HG02870 (cell line): ENCODE measurements around the gene GAB2.
"Not testable (repeated sequence)": the region's sequence is repeated elsewhere in the genome, so short reads cannot be mapped to it uniquely, and the experiment has no call there.

Source experiments
- ATAC-seq: cut with Tn5 transposase; IDR thresholded peaks from one replicate; pipeline ENCODE4 v1.9.1; 2021; ENCODE audit warnings: mild to moderate bottlenecking, moderate library complexity; ENCODE audit not compliant: unreplicated experiment

GAB2 gene

DNA sequence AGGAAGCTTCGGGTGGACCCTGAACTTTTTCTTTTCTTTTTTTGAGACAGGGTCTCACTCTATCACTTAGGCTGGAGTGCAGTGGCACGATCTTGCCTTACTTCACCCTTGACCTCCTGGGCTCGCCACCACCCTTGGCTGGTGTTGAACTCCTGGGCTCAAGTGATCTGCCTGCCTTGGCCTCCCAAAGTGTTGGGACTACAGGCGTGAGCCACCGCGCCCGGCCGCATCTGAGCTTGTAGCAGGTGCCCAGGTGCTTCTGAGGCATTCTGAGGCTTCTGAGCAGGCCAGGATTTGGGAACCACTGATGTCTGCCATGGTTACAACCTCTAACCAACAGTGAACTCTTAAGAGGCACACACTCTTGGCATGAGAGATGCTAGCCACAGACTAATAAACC is 223.8 kb downstream of the GAB2 start:
- ATAC-seq: no peak

DNA sequence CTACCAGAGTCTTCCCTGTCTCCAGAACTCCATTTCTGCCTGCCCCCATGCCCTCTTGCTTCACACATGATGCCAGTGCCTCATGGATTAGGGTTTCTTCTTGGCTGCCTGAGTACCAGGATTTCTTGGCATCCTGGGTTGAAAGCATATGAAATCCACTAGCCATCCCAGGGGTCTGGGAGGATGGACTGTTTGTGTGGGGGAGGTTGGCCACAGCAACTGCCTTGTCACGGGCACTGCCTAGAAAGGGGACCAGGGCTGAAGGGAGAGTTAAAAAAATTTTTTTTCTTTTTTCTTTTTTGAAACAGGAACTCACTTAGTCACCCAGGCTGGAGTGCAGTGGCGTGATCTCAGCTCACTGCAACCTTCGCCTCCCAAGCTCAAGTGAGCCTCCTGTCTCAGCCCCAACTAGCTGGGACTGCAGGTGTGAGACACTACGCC is 224.7 kb downstream of the GAB2 start:
- ATAC-seq: no peak

DNA sequence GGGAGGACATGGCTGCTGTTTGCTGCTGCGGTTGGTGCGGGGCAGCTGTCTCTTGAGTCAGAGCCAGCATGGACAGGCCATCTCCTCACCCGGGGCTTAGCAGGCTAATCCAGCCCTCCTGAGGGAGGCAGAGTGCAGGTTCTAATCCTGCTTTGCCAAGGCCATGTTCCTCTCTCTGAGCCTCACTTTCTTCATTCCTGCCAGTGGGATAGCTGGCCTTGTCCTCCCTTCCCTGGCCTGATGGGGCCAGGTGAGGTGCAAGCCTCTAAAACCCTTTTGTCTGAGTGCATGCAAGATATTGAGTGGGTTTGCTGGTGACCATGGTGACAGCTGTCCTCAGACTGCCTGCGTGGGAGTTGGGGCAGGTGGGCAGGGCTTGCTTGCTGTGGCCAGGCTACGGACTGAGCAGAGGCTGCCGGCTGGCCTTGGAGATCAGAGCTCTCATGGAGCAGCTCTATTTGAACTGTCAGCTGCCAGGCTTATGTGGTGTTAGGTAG is 225.3 kb downstream of the GAB2 start:
- ATAC-seq: no peak

DNA sequence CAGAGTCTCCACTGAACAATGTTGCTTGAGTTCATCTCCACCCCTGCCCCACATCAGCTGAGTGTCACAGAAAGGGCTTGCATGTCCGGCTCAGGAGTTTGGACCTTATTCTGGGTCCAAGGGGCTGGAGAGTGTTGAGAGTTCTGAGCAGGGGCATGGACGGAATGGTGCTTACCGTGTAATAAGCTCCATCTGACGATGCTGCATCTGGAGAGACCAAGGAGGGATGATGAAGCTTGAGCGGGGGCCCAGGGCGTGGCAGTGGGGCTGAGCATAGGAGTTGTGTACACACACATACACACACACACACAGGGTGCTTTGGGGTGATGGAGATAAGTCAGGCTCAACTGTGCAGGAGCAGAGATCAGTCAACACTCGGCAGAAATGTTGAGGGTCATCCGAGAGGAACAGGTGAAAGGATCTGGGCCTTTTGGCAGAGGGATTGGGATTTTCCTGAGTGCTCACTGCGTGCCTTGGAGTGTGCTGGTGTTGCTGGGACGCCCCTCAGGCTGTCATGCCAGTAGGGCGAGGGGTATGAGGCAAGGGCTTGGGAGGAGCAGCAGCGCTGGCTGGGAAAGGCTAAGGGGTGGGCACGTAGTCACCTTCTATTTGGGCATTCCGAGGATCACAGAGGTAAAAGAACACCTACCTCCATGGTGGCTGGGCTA is 226.6 kb downstream of the GAB2 start:
- no peak for ATAC-seq

DNA sequence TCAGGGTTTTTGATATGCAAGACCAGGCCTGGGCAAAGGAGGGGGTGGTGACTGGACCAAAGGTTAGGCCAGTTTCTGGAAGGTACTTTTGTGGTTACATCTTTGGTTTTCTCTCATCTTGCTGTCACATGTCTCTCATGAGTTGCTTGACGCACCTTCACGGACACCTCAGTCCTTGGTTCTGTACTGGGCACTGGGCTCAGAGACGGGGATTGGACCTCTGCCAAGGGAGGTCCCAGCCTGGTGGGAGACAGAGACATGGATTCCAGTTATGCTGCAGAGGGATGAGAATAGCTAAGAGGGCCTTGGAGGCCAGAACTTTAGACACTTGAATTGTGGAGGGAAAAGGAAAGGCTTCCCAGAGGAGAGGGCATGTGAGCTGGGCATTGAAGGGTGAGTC is 227.2 kb downstream of the GAB2 start:
- no peak for ATAC-seq

DNA sequence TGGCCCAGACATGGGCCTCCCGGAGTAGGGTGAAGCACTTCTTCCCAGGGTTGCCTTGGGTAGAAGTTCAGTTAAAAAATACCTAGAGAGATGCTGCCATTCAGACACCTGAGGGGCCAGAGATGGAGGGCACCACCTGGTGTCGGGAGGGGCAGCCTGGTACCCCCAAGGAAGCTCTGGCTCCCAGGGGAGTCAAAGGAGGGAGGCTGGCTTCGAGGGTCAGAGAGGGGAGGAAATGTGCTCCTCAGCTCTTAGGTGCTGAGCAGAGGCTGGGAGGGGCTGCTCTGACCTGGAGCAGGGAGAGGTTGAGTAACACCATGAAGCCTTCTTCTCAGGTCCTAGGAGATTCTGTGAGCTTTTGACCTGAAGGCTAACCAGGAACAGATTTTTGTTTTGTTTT is 227.8 kb downstream of the GAB2 start:
- ATAC-seq: no peak

DNA sequence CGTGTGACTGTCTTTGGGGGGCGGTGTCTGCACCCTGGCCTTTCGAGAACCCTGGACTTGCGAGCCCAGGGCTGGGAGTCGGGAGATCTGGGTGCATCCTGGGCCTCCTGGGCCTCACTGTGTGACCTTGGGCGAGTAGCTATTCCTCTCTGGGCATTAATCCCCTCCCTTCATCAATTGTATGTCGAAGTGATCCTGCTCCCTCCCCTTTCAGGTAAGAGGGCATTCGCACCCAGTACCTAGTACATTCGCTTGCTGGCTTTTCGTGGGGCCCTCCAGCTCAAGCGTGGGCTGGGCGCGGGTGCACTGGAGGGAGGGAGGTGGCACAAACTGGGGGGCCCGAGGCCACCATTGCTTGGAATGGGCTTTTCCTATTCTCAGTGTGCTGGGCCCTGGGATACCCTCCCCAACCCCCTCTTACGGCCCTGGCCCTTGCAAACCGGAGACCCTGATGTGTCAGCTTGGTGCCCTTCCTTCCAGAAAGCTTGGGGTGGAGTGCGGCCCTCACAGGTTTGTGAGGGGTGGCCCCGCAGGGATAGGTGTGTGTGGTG is 228.4 kb downstream of the GAB2 start:
- no peak for ATAC-seq

DNA sequence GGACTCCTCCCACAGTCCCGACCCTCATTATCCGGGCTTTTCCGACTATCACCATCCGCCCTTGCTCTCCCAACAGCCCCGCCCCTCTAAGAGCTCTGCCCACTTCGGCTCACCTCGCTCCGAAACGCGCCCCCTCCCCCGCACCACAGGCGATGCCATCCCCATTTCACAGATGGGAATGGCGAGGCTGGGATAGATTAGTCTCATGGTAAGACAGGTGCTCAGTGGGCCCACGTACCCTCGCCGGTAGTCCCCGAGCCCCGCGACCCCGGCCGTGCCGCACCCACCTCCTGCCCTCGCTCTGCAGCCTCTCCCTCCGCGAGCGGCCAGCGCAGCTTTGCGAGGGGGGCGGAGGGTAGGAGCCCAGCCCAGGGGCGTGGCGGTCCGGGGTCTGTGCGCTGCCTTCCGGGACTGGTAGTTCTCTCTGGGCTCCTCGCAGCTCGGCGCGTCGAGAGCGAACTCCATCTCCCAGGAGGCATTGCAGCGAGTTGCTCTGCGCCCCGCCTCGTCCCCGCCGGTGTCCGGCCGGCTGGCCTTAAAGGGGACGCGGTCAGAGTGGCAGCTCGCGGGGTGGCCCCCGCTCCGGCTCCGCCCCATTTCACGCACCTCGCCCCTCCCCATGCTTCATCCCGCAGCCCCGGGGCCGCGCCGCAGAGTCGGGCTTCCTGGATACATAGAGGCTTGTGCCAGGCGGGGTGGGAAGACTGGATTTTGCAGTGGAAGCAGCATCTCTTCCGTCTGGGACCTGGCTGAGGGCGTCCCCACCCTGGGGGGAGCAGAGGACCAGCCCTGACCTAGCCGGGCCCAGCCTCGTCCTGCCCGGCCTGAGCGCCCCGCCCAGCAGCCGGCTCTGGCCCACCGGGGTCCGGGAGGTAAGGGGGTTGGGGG is 229.1 kb downstream of the GAB2 start, which contains the start of the genes KCTD21 and USP35:
TSS of gene KCTD21 (minus strand) at position 341 of the 888 bp plus-strand sequence. CDS start 14,072 bp downstream, outside the sequence.
TSS of gene USP35 (plus strand) at position 634 of the 888 bp plus-strand sequence. CDS start 7,327 bp downstream, outside the sequence.
- peak; percentile 92 for ATAC-seq

DNA sequence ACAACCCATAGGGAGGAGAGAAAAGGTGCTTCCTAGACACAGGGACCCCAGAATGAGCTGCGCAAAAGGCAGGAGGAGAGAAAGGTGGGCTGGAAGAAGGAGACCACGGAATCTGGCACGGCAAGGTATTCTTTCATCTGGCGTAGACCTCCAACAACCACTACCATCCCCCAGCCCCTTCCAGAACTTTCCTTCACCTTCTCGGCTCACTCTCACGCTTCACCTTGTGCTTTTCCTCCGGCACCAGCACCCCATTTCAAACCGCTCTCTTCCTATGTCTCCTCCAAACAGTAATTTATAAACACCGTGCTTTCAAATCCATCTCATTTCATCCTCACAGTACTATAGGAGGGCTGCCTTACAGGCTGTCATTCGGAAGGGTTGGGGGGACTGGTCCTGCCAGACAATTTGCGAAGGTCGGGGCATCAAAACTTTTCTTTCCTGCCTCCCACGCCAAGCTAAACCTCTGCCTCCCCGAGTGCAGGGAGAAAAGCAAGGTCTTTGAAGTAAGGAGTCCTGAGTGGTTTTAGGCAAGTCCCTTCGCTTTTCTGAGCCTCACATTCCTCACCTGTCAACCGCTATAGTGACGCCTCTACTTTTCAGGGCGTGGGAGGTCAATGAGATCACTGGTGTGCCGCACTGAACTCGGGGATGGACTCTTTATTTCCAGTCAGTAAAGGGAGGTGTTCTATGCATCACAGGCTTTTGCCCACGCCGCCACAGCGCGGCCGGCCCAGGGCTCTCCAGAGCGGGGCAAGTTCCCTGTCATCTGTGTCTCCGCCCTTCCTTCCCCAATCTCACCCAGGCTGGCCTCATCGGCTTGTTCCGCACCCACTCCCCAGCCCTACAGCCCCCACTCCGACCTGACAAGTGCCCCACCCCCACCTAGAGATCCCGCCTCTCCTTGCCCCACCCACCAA is 230.0 kb downstream of the GAB2 start:
- peak; percentile 17 for ATAC-seq

DNA sequence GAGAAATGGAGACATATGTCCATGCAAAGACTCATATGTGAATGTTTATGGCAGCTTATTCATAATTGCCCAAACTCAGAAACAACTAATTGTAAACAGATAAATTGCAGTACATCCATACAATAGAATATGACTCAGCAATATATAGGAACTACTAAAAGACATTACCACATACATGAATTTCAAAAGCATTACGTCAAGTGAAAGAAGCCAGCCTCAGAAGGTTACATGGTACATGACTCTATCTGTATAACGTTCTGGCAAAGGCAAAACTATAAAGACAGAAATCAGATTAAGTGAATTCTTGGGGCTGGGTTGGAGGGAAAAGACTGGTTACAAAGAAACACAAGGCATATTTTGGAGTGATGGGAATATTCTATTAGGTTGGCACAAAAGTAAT is 236.4 kb downstream of the GAB2 start:
- no peak for ATAC-seq

DNA sequence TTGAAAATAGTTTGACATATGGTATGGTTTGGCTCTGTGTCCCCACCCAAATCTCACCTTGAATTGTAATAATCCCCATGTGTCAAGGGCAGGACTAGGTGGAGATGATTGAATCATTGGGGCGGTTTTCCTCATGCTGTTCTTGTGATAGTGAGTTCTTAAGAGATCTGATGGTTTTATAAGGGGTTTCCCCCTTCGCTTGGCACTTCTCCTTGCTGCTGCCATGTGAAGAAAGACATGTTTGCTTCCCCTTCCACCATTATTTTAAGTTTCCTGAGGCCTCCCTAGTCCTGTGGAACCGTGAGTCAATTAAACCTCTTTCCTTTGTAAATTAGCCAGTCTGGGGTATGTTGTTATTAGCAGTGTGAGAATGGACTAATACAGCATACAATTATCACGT is 236.9 kb downstream of the GAB2 start:
- ATAC-seq: no peak

DNA sequence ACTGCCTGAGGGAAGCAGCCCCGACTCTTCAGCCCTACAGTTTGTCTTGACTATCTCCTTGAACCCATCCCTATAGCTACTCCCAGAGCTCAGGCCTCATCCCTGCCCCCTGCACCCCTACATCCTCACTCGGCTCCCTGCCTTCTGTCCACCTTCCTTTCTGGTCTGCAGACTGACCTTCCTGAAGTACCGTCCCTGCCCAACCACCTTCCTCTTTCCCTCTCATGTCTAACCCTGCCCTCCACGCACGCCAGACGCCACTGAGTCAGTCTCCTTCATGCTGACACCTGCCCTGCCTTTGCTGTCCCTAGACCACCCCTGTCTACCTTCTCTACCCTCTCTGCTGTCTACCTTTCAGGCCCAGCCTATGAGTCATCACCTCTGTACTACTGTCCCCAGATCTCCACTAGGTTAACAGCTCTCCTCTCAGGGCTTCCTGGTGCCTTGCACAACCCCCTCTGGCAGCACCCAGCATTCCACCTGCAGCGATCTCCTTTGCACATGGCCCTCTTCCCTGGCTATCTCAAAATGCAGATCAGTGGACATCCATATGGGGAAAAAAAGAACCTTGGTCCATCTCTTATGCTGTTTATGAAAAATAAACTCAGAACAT is 238.1 kb downstream of the GAB2 start:
- ATAC-seq: no peak

DNA sequence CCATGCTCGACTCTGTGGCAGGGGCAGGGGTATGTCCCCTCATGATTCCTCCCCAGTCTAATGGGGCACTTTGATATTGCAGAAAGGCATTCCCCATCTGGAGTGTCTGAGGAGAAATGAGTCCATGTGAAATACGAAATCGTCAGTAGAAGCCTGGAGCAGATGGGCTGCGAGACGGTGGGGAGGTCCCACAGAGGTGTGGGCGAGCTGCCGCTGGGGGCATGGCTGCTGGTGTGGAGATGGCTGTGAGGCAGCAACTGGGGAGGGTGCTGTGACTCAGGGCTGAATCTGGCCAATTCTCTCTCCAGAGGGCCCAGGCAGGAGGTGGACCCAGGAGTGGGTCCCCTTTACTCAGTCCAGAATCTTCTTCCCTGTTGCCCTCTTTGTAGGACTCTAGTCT is 240.4 kb downstream of the GAB2 start:
- no peak for ATAC-seq

DNA sequence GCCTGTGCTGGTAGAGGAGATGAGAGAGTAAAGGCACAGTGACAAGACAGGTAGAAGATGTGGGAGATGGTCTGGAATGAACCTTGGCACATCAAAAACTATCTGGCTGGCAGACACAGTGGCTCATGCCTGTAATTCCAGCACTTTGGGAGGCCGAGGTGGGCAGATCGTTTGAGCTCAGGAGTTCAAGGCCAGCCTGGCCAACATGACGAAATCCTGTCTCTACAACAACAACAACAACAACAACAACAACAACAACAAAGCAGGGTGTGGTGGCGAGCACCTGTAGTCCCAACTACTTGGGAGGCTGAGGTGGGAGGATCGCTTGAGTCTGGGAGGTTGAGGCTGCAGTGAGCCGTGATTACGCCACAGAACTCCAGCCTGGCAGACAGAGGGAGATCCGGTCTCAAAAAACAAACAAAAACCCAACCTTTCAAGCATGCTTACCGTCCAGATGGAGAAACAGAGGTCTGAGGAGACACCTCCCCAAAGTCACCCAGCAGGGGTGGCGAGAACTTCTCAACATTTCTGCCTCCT is 240.9 kb downstream of the GAB2 start:
- ATAC-seq: no peak

DNA sequence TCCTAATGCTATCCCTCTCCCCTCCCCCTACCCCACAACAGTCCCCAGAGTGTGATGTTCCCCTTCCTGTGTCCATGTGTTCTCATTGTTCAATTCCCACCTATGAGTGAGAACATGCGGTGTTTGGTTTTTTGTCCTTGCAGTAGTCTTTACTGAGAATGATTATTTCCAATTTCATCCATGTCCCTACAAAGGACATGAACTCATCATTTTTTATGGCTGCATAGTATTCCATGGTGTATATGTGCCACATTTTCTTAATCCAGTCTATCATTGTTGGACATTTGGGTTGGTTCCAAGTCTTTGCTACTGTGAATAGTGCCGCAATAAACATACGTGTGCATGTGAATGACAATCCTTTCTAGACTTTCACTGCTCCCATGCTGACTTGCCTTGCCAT is 241.8 kb downstream of the GAB2 start:
- not testable (repeated sequence) for ATAC-seq

DNA sequence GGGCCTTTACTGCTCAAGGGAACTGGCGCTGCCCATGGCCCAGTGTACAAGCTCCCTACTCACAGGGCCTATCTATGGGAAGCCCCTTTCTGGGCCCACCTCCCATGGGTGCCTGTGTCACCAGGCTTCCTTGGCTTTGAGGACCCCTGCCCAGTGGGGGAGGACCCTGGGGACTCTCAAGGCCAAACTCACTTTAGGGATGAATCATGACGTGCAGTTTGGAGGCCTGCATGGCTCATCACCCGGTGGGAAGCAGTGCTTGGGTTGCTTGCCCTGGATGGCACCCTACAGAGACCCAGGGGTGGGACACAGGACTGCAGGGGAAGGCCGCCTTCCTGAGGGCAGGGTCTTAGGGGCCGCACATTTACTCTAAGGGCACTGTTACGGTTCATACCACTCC is 245.7 kb downstream of the GAB2 start:
- ATAC-seq: no peak

DNA sequence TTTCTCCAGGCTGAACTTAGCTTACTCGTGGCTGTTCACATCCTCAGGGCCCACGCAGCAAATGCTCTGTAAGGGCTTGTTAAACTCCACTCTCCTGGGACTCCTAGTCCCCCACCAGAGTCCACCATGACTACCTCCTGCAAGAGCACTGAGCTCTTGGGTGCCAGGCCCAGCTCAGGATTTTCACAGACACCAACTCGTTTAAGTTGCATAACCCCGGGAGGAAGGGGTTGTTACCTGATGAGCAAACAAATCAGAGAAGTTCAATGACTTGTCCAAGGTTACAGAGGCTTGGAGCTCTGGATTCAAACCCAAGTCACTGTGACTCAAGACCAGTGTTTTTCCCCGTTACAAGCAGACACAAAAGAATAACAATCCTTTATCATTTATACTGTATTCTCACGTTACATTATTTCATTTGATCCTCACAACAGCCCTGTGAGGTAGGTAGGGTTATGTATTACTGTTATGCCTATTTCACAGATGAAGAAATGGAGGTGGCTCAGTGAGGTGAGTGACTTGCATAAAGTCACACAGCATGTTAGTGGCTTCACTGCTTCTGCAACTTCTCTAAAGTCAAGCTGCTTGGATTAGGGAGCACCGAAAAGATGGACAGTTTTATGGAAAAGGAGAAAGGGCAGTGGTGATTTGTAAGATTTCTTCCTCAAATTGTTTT is 246.6 kb downstream of the GAB2 start:
- ATAC-seq: no peak

DNA sequence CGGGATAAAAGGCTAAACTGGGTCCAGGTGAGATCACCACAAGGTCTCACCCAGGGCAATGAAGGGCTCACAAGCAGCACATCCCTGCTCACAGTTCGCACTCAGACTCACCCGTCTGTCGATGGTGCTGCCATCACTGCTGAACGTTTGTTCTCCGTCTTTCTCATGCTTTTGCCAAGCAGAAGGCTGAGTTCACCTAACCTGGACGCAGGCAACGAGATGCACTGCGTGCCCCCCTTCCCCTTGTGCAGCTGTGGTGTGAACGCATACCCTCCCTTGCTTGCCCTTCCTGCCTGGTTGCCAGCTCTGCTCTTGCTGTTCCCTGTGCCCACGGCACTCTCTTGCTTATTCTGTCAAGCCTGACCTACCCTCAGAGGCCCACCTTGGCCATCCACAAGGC is 247.2 kb downstream of the GAB2 start:
- no peak for ATAC-seq
